ENCODE results near the gene CDC20B. TPM values are rescaled to one million over a fixed set of nuclear protein-coding genes. Genes with fewer than 3 reads are reported as not detected.

CDC20B gene
- polyA plus RNA-seq, 2 of the 4 experiments (the other 2 are of a cell fraction) = 0.05 TPM; not detected in 1

DNA sequence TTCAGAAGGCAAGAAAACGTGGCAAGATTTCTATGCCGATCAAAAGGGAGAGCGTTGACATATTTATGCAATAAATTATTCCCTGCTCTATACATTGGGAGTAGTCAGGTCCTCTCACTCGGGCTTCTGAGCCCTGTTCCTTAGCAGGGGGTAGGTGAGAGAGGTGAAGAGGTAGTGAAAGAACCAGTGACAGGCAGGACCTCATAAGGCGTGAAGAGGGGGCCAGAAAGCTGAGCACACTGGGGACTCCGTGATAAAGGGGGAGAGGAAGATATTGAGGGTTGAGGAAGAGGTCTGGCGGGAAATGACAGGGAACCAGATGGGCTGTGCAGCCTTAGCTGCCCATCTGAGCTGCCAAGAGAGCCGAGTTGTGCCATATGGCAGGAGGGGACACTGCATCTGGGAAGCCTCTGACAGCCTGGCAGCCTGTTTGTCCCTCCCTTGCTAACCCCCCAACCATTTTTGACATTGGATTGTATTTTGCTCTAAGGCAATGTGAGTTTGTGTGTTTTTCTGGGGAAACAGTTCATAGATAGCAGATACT lies 782 bp upstream of the CDC20B start:
- TF ChIP-seq TP53 (CRISPR knock-in tag; IDR thresholded peaks at IDR 0.05) (no peak), HDAC2 (IDR thresholded peaks at IDR 0.05) (no peak), POLR2AphosphoS2 (conservative IDR thresholded peaks at IDR 0.05; ENCODE audit: low read length) (no peak), E2F6 (IDR thresholded peaks at IDR 0.05; ENCODE audit: borderline replicate concordance, low read depth) (no peak), EP300 (IDR thresholded peaks at IDR 0.05) (no peak), RARB (CRISPR knock-in tag; IDR thresholded peaks at IDR 0.05) (no peak), ZFP36 (IDR thresholded peaks at IDR 0.05; ENCODE audit: borderline replicate concordance, partially characterized antibody) (no peak), HMGXB4 (CRISPR knock-in tag; IDR thresholded peaks at IDR 0.05; ENCODE audit: borderline replicate concordance) (no peak), FOSL2 (IDR thresholded peaks at IDR 0.05) (no peak), FOSL2 (CRISPR knock-in tag; IDR thresholded peaks at IDR 0.05) (no peak), MYC (IDR thresholded peaks at IDR 0.05; ENCODE audit: borderline replicate concordance, low read length) (no peak), EHMT2 (IDR thresholded peaks at IDR 0.05; ENCODE audit: low read depth) (no peak), BHLHE40 (IDR thresholded peaks at IDR 0.05; ENCODE audit: low read depth, low read length) (no peak), HES2 (IDR thresholded peaks at IDR 0.05) (no peak), CEBPB (IDR thresholded peaks at IDR 0.05) (no peak)
- TF ChIP-seq, protein P1, sequence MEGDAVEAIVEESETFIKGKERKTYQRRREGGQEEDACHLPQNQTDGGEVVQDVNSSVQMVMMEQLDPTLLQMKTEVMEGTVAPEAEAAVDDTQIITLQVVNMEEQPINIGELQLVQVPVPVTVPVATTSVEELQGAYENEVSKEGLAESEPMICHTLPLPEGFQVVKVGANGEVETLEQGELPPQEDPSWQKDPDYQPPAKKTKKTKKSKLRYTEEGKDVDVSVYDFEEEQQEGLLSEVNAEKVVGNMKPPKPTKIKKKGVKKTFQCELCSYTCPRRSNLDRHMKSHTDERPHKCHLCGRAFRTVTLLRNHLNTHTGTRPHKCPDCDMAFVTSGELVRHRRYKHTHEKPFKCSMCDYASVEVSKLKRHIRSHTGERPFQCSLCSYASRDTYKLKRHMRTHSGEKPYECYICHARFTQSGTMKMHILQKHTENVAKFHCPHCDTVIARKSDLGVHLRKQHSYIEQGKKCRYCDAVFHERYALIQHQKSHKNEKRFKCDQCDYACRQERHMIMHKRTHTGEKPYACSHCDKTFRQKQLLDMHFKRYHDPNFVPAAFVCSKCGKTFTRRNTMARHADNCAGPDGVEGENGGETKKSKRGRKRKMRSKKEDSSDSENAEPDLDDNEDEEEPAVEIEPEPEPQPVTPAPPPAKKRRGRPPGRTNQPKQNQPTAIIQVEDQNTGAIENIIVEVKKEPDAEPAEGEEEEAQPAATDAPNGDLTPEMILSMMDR (IDR thresholded peaks at IDR 0.05) = no peak
- TF ChIP-seq, protein P2, sequence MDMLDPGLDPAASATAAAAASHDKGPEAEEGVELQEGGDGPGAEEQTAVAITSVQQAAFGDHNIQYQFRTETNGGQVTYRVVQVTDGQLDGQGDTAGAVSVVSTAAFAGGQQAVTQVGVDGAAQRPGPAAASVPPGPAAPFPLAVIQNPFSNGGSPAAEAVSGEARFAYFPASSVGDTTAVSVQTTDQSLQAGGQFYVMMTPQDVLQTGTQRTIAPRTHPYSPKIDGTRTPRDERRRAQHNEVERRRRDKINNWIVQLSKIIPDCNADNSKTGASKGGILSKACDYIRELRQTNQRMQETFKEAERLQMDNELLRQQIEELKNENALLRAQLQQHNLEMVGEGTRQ (IDR thresholded peaks at IDR 0.05) = no peak
- H3K4me3 ChIP-seq = peak overlapping the region; percentile 54
- H3K4me2 ChIP-seq = peak overlapping the region; percentile 98
- H3K4me1 ChIP-seq = peaks cover 23% of the 10 kb centered on the region
- FAIRE-seq (no peak), DNase-seq (ENCODE audit: low read depth in 1 of 2, low spot score in 1 of 2) (no peak), ATAC-seq (peak; percentile 15 to 18; a peak in 5 of 6 replicates)
- peak overlapping the region; percentile 52 to 66; a peak in 3 of 6 replicates for H3K27ac ChIP-seq
- no peaks in the 10 kb centered on the region for H3K9me3 ChIP-seq
- ChIA-PET POLR2A (no interaction called here), CTCF (interaction anchor here (1.0 kb wide), 1 partner anchor 134 kb away, joined by 3 read pairs; the partner anchor contains the start of genes DHX29 and MTREX)
- 24% methylated on average over 8 of the region's 8 CpGs for WGBS (ENCODE audit: missing lambda C conversion rate)

- H3K27ac ChIP-seq = no peak overlapping the region
- H3K4me1 ChIP-seq = peaks cover 23% of the 10 kb centered on the region
- WGBS (ENCODE audit: missing lambda C conversion rate) = 14% methylated on average over 15 of the region's 15 CpGs
- H3K9me3 ChIP-seq = no peaks in the 10 kb centered on the region
- peak; percentile 76 for FAIRE-seq
- H3K4me3 ChIP-seq = peak overlapping the region; percentile 54
- DNase-seq (ENCODE audit: low read depth in 1 of 2, low spot score in 1 of 2) = peak; percentile 79 to 87
- TF ChIP-seq HES2 (IDR thresholded peaks at IDR 0.05) (no peak), SMC3 (IDR thresholded peaks at IDR 0.05) (peak; percentile 74), RAD21 (conservative IDR thresholded peaks at IDR 0.05 in 1 of 2, IDR thresholded peaks at IDR 0.05 in 1 of 2) (peak; percentile 92 to 94)
- TF ChIP-seq, protein P1 (IDR thresholded peaks at IDR 0.05) = peak; percentile 93
- CTCF ChIA-PET = interaction anchor here (0.6 to 2.1 kb wide), 11 partner anchors 10 to 519 kb away, joined by 3 to 16 read pairs (median 6); partner anchors contain the start of genes CCNO, GPX8 and MTREX
- peak; percentile 58 to 75 for ATAC-seq
- peak overlapping the region; percentile 98 for H3K4me2 ChIP-seq
- POLR2A ChIA-PET = no interaction called here
Measured at GRCh38 chr5:55172051-55172899, 702 bp downstream of the CDC20B start.

All from A549 (cell line).